DND-41 (cell line): ENCODE data around the gene UST.

Source experiments
- ATAC-seq: fragments of 200-7000 bp; cut with Tn5 transposase; 3 replicates; pipeline ENCODE4 v1.9.1; 2021; ENCODE audit warnings: low read depth; ENCODE audit not compliant: insufficient read depth
- DNase-seq: peaks from one replicate; pipeline ENCODE4 v3.0.0-alpha.2; 2020
- H2AFZ ChIP-seq: 2 replicates; pipeline ENCODE4 v1.6.0; 2012; ENCODE audit warnings: low read depth, low read length
- H3K27ac ChIP-seq: 2 replicates; pipeline ENCODE4 v1.5.1; 2012; ENCODE audit warnings: low read length, inconsistent platforms
- H3K27me3 ChIP-seq: fragments of 200-600 bp; sonication (generic); 2 replicates; pipeline ENCODE4 v1.6.0; 2012; ENCODE audit warnings: low read length, mild to moderate bottlenecking, inconsistent platforms; ENCODE audit not compliant: insufficient read depth, poor library complexity
- H3K36me3 ChIP-seq: 2 replicates; pipeline ENCODE4 v1.5.1; 2012; ENCODE audit warnings: low read length, inconsistent platforms; ENCODE audit not compliant: insufficient read depth
- H3K4me1 ChIP-seq: 2 replicates; pipeline ENCODE4 v1.5.1; 2012; ENCODE audit warnings: mild to moderate bottlenecking, low read length; ENCODE audit not compliant: insufficient read depth
- H3K4me2 ChIP-seq: 2 replicates; pipeline ENCODE4 v1.6.0; 2012; ENCODE audit warnings: mild to moderate bottlenecking, moderate library complexity, low read length, inconsistent platforms; ENCODE audit not compliant: insufficient read depth
- H3K4me3 ChIP-seq, 2 experiments: fragments of 200-600 bp in 1 of 2; shearing (Covaris generic) in 1 of 2; 2 replicates each; pipeline ENCODE4 v1.5.1; 2012 to 2016; ENCODE audit warnings: inconsistent platforms in 2 of 2, low read length in 2 of 2, mild to moderate bottlenecking in 2 of 2, low read depth in 1 of 2, moderate library complexity in 1 of 2
- H3K79me2 ChIP-seq: 2 replicates; pipeline ENCODE4 v1.6.0; 2012; ENCODE audit warnings: low read length, inconsistent platforms; ENCODE audit not compliant: insufficient read depth
- H3K9ac ChIP-seq: 2 replicates; pipeline ENCODE4 v1.6.0; 2012; ENCODE audit warnings: low read depth, mild to moderate bottlenecking, inconsistent platforms, low read length, moderate library complexity
- H3K9me3 ChIP-seq: 2 replicates; pipeline ENCODE4 v1.5.1; 2012; ENCODE audit warnings: low read length, moderate library complexity, mild to moderate bottlenecking, inconsistent platforms; ENCODE audit not compliant: insufficient read depth, severe bottlenecking
- H4K20me1 ChIP-seq: 2 replicates; pipeline ENCODE4 v1.6.0; 2012; ENCODE audit warnings: low read length; ENCODE audit not compliant: insufficient read depth
- EZH2 ChIP-seq: IDR thresholded peaks from 3 replicates; pipeline ENCODE4 v1.6.1; 2012; ENCODE audit warnings: borderline replicate concordance, low read depth, mild to moderate bottlenecking, moderate library complexity, low read length, inconsistent platforms; ENCODE audit not compliant: severe bottlenecking
- TF ChIP-seq, protein P1 (sequence below): IDR thresholded peaks from 2 replicates; pipeline ENCODE4 v1.5.1; 2012; ENCODE audit warnings: borderline replicate concordance, low read length, moderate library complexity, mild to moderate bottlenecking; ENCODE audit not compliant: poor library complexity, severe bottlenecking; ENCODE audit errors: extremely low read depth

UST gene

DNA sequence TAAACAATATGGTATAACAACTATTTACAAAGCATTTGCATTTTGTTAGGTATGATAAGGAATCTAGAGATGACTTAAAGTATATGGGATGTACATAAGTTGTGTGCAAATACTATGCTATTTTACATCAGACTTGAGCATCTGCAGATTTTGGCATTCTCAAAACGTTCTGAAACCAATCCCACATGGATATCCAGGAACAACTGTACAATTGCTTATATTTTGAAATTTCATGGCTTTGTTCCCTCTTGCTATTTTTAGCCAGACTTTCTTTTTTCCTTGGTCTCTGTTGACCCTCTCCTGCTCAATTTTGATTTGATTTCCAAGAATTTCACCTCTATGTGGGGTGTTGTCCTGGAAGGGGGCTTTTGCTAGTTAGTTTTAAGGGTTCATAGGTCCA, 32.9 kb upstream of the UST start:
- no peaks in the 10 kb centered on the region for H3K9me3 ChIP-seq
- H2AFZ ChIP-seq, result no peak overlapping the region
- DNase-seq (no peak), ATAC-seq (no peak)
- H4K20me1 ChIP-seq, result no peaks in the 10 kb centered on the region
- H3K27ac ChIP-seq, result no peak overlapping the region
- no peak overlapping the region for H3K4me3 ChIP-seq
- no peaks in the 10 kb centered on the region for H3K27me3 ChIP-seq
- no peaks in the 10 kb centered on the region for H3K79me2 ChIP-seq
- H3K4me2 ChIP-seq, result no peak overlapping the region
- TF ChIP-seq, protein P1, sequence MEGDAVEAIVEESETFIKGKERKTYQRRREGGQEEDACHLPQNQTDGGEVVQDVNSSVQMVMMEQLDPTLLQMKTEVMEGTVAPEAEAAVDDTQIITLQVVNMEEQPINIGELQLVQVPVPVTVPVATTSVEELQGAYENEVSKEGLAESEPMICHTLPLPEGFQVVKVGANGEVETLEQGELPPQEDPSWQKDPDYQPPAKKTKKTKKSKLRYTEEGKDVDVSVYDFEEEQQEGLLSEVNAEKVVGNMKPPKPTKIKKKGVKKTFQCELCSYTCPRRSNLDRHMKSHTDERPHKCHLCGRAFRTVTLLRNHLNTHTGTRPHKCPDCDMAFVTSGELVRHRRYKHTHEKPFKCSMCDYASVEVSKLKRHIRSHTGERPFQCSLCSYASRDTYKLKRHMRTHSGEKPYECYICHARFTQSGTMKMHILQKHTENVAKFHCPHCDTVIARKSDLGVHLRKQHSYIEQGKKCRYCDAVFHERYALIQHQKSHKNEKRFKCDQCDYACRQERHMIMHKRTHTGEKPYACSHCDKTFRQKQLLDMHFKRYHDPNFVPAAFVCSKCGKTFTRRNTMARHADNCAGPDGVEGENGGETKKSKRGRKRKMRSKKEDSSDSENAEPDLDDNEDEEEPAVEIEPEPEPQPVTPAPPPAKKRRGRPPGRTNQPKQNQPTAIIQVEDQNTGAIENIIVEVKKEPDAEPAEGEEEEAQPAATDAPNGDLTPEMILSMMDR, result no peak
- TF ChIP-seq EZH2, result no peak
- H3K9ac ChIP-seq, result no peak overlapping the region
- H3K4me1 ChIP-seq, result no peaks in the 10 kb centered on the region
- H3K36me3 ChIP-seq, result no peaks in the 10 kb centered on the region

DNA sequence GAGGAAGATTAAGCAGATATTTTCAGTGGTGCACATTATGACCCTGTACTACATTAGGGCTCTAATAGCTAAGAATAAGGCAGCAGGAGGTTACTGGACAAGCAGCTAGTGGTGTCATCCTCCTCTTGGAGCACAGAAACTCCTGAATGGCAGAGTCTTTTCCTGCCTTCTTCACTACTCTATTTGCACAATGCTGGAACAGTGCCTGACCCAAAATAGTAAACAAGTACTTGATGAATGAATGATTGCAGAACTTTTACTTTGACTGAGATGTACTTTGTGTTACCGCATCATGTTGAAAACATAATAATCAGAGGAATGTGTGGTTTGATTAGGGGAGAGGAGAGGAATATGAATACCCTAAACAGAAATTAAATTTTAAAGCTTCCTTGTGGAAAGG, 30.0 kb upstream of the UST start:
- Histone ChIP-seq H3K9me3 (no peaks in the 10 kb centered on the region), H3K79me2 (no peaks in the 10 kb centered on the region)
- TF ChIP-seq EZH2, result no peak
- TF ChIP-seq, protein P1, result no peak

DNA sequence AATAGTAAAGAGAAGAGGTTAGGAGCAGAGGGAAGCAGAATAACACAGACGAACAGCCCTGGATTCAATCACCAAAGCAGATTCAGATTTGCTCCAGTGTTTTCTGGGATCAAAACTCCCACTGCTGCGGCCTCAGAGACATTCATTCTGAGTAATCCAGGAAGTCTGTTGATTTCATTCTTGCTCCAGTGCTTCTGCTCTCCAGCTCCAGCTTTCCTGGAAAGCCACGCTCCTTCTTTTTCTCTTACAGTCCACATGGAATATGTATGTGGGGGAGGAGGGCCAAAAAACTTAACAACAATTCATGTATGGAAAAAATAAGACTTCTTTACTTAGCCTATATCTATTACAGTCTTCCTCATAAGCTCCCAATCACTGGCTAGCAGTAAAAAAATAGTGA, 26.4 kb upstream of the UST start:
- Histone ChIP-seq H3K79me2 (no peaks in the 10 kb centered on the region), H3K27me3 (no peaks in the 10 kb centered on the region), H3K4me2 (no peak overlapping the region), H3K4me1 (no peaks in the 10 kb centered on the region), H3K9ac (no peak overlapping the region), H3K9me3 (no peaks in the 10 kb centered on the region), H3K4me3 (no peak overlapping the region), H3K27ac (no peak overlapping the region), H3K36me3 (no peaks in the 10 kb centered on the region), H2AFZ (no peak overlapping the region), H4K20me1 (no peaks in the 10 kb centered on the region)
- DNase-seq (no peak), ATAC-seq (no peak)
- TF ChIP-seq EZH2, result no peak
- TF ChIP-seq, protein P1, result no peak

More for the DNA sequence above, 30.0 kb upstream of the UST start:
- DNase-seq (no peak), ATAC-seq (no peak)
- no peaks in the 10 kb centered on the region for H4K20me1 ChIP-seq
- no peak overlapping the region for H2AFZ ChIP-seq
- no peak overlapping the region for H3K9ac ChIP-seq
- no peaks in the 10 kb centered on the region for H3K4me1 ChIP-seq
- no peak overlapping the region for H3K27ac ChIP-seq
- no peaks in the 10 kb centered on the region for H3K36me3 ChIP-seq
- H3K27me3 ChIP-seq, result no peaks in the 10 kb centered on the region
- H3K4me3 ChIP-seq, result no peak overlapping the region
- H3K4me2 ChIP-seq, result no peak overlapping the region

DNA sequence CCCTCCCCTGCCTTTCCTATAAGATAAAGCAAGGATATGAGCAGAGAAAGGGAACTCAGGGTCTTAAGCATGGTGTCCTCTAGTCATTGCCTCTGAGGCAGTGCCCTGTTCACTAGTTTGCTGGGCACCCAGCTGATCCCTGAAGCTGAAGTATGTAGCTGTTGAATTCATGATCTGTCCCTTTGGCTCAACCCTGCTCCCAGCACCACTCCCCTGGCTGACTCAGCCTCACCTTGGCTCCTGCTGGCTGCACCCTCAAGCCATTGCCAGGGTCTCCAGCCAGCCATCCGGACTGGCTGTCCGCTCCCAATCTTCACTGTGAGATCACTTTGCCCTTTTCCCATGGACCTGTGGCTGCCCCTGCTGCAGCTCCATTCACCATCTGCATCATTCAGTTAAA, 25.9 kb upstream of the UST start:
- Histone ChIP-seq H3K36me3 (no peaks in the 10 kb centered on the region), H3K4me1 (no peaks in the 10 kb centered on the region), H3K4me3 (no peak overlapping the region), H4K20me1 (no peaks in the 10 kb centered on the region), H3K9me3 (peaks cover under 1% of the 10 kb centered on the region), H3K9ac (no peak overlapping the region), H3K79me2 (no peaks in the 10 kb centered on the region), H2AFZ (no peak overlapping the region), H3K27me3 (no peaks in the 10 kb centered on the region), H3K27ac (no peak overlapping the region), H3K4me2 (no peak overlapping the region)
- DNase-seq (no peak), ATAC-seq (no peak)
- TF ChIP-seq EZH2, result no peak
- TF ChIP-seq, protein P1, result no peak
